Activated CD4-positive, alpha-beta T cell treated with anti-CD3 and anti-CD28 coated beads, Interleukin-2, amount 50 U/mL, for 24 hours (primary cell): ENCODE results near the gene NDUFAF8.
"Not testable (repeated sequence)": the region's sequence is repeated elsewhere in the genome, so short reads cannot be mapped to it uniquely, and the experiment has no call there.

ENCODE experiments used
- DNase-seq, 2 donors: peaks; one replicate each; pipeline ENCODE4 v3.0.0-alpha.2; 2020; ENCODE audit warnings: low read depth in 1 of 2, low spot score in 1 of 2

NDUFAF8 gene

DNA sequence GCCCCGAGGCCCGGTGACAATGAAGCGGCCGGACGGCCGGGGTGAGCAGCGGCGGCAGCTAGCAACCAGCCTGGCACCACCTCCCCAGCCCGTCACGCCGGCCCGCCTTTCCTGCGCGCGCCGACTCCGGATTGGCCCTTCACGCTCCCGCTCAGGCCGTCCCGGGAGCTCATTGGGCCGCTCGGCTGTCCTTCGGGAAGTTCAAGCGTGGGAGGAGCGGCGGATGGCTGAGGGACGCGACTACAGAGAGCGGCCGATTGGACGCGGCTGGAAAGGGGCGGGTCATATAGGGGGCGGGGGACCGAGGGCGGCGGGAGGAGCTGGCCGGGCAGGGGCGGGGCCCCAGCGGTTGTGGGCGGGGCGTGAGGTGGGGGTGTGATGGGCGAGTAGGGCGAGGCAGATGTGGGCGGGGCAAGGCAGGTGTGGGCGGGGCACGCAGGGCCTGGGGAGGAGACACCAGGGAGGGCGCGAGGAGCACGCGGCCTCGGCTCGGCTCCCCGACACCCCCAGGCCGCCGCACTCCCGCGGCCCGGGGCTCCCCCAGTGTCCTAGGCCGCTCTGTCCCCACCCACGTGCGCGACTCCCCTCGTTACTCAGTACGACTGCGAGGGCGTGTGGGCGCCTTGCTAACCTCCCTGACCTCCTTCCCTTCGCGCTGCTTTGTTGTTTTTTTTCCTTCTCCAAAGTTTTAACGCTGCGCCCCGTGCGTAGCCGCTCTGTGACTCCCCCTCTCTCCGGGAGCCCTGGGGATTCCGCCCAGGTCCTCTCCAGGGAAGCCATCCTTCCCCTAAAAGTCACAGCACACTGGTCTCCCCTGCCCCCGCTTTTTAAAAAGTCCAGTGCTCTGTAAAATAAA lies 16.0 kb upstream of the NDUFAF8 start, which contains the start of gene CEP131:
Gene CEP131, minus strand, starts transcription at position 60 of the 856 bp plus-strand sequence. CDS start 2,909 bp downstream, outside the sequence.
- peak; percentile 99 to 100 for DNase-seq

DNA sequence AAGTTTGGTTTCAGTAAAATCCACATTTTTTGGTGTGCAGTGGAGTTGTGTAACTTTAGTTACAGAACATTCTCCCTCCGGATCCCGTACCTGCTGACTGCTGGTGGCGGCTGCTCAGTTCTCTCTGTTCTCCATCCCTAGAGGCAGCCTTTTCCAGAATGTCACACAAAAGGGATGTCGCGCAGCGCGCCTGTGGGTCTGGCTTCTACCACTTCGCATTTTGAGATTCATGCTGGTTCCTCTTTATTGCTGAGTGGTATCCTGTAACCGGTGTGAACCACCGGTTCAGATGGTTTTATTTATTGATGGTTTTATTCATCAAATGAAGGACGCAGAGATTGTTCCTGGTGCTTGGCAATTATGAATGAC lies 15.4 kb upstream of the NDUFAF8 start:
- DNase-seq = no peak

DNA sequence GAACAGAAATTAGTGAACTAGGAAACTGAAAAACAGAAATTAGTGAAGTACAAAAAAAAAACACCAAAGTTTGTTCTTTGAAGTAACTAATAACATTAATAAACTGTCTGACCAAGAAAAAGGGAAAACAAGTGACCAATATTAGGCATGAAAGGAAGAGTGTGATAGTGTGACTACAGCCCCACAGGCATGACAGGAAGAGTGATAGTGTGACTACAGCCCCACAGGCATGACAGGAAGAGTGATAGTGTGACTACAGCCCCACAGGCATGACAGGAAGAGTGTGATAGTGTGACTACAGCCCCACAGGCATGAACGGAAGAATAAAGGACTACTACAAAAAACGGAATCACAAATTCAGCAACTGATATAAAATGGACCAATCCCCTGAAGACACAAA lies 11.5 kb upstream of the NDUFAF8 start:
- not testable (repeated sequence) for DNase-seq

DNA sequence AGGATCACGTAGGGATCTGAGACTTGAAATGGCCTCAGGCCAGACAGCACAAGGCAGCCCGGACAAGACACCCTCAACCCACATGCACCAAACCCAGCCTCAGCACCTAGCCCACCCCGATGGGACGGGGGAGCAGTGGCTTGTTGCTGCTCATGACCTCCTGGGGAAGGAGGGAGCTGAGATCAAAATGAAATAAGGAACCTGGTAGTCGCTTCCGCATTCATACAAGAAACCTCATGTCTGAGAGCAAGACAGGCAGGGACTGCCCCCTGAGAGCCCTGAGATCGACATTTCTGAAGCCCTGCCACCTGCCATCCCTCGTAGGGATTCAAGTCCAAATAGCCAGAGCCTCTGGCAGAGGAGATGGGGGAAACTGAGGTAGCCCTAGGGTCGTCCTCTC lies 10.7 kb upstream of the NDUFAF8 start:
- no peak for DNase-seq

DNA sequence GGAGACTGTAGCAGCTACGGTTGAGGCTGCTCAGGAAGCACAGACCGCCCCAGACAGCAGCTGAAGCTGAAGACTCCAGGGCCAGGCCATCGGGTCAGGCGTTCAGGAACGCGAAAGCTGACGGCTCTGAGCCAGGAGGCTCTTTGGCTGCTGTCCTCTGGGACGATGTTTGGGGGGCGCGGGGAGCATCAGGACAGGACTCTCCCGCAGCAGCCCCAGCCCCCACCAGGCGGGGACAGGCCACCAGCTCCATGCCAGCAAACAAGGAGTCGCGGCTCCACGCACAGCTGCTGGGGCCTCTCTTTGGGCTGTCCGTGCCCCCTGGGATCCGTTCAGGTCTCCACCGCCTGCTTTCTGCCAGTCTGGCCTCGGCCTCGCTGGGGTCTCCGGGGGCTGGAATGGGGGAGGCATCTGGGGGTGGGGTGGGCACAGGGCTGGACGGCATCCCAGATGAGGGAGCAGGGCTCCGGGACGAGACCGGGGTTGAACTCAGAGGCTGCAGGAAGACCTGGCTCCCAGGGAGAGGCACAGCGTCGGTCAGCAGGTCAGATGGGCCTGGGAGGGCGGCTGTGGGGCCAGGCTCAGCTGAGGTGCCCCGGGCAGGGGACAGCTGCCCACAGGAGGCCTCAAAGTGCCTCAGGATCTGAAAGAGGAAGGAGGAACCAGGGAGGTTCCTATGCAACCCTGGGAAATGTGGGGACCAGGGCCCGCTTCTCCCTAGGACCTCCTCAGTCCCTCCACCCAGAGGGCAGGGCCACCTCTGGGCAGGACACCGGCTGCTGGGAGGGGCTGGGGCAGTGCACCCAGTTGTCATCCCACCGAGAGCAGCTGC lies 10.1 kb upstream of the NDUFAF8 start:
- DNase-seq = no peak

DNA sequence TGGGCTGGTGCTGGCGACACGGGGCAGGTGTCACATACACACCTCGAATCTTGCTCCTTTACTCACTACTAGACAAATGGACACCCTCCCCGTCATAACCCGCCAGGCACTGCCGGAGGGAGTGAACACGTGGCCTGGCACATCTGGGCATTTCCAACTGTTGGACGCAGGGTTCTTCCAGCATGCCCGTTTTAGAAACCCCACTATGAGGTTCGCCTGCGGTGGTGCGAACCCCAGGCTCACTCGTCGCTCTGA lies 9.5 kb upstream of the NDUFAF8 start:
- DNase-seq = no peak

DNA sequence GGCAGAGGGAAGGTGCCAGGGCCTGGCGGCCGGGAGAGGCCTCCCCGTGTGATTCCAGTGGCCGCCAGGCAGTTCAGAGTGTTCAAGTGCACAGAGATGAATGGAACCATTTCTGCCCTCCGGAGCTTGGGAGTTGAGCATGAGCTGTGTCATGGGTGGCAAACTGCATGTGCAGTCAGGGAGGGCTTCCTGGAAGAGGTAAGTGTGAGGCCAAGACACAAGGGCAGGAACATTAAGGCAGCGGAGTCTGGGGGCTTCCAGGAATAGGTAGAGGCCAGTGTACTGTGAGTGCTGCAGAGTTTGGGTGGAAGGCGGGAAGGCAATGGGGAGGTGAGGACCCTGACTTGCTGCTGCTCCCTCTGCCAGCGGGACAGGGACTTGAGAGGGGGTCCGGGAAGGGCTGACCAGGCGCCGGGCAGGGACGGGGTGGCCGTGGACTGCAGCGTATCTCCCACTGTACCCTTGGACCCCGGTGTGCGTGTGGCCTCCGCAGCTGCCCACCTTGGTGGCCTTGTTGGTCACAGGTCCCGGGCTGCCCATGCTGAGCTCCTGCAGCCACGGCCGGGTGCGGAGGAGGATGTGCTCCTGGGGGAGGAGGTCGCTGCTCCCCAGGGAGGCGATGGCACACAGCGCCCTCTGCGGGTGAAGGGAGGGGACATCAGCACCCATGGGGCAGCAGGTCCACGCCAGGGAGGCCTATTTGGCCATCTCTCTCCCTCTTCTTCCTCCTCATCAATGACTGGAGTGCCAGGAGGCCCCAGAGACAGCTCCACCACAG lies 8.9 kb upstream of the NDUFAF8 start:
- no peak for DNase-seq

DNA sequence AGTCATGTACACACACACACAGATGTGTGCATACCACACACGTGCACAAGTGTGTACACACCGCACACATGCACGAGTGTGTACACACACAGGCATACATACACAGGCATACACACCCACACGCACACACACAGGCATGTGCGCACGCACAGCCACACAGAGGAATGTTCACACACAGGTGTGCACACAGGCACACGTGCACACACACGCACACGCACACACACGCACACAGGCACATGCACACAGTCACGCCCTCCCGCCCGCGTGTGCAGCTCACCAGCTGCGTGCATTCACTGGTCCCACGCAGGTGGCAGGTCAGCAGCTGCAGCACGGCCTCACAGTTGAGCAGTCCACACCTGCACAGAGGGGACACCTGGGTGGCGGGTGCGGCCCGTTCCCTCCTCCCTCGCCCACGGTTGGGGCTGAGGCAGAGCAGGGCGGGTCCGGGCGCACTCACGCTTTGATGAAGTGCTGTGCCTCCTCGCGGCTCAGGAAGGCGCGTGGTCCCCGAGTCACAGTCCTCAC lies 7.9 kb upstream of the NDUFAF8 start:
- no peak for DNase-seq

DNA sequence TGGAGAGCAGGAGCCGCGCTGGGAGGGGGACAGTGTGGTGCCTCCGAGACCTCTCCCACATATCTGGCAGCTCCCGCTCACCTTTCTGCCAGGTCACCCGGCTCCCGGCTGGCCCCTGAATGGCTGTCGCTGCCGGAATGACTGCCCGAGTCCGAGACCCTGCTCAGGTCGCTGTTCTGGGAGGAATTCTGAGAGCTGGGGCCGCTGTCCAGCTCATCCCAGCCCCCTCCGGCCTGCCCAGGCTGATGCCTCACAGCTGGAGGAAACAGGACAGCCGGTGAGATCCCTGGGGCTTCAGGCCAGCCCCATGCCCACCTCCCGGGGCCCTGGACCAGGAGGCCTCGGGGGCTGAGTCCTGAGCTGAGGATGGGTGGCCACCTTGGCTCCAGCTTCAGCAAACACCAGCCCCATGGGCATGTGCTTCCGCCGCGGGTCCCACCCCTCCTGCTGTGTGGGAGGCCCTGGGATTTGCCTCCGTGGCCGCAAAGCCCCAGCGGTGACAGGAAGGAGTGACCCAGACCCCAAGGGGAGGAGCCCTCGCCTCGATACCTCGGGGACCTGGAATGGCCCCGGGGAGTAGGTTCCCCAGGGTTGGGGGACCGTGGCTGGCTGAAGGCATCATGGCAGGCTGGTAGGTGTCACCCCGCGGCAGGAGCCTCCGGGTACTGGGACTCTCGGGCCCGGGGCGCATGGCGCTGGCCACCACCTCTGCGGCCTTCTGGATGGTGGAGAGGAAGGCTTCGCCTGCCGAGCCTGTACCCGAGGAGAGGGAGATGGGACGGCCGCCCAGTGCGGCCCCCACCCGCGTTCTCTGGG lies 7.1 kb upstream of the NDUFAF8 start:
- DNase-seq = no peak

DNA sequence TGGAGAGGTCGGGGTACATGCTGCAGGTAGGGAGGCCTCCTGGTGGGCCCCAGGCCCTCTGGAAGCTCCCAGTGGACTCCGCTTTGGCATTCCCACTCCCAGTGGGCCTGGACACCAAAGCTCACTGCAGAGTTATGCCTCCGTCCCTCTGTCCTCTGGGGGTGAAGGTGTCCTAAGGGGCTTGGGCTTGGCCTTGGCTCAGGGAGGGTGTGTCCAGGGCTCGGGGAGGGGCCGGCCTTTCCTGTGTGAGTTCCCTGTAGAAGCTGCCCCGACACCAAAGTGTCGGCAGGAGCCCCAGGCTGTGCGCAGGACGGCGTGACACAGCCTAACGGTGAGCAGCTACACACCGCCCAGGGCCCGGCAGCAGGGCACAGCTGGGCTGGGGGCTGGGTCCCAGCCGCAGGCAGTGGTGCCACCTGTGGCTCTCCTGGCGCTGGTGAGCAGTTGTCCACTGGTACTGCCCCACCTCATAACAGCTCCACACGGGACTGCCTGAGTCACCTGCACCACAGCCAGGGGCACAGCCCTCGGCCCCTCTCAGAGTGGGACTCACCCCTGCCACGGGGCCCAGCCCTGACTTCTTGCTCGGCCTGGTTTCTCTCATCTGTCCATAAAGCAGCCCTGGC lies 6.4 kb upstream of the NDUFAF8 start:
- no peak for DNase-seq

DNA sequence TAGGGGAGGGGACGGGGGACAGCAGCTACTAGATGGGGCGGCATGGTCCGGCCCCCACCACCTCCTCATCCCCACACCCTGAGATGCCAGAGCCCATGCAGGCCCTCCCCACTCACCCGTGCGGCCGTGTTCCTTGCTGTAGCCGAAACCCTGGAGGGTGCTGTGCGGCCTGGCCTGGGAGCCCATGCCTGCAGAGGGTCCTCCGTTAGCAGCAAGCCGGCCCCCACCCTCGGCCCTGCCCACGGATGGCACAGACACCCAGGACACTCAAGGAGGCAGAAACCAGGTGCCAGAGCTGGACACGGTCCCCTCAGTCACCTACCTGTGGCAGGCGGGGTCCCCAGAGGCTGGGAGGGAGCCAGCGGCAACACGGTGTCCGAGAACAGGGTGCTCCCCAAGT lies 5.8 kb upstream of the NDUFAF8 start:
- no peak for DNase-seq

DNA sequence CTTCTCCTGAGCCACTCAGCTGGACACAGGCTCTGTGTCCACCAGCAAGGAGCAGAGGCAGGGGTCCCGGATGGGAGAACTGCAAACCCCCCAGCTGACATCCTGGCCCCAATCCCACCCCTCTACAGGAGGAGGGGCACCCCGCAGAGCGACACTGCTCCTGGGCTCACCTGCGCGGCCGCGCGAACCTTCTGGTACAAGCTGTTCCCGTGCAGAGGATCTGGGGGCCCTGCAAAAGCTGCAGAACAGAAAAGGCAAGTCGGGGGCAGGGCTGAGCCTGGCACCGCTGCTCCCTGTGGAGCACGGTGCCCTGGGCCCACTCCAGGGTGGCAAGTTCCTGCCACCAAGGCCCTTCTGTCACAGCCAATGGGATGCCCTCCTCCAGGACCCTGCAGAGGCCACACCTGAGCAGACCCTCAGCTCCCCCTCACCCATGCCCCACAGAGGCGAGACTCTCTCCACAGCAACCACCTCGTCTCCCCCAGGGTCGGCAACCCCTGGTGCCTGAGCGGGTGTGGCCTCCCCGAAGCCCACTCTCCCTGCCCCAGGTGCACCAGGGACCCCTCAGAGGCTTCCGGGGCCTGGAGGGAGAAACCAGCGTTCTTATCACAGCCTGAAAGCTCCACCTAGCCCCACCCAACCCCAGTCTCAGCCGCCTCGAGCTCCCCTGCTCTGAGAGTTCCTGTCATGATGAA lies 5.2 kb upstream of the NDUFAF8 start:
- no peak for DNase-seq

DNA sequence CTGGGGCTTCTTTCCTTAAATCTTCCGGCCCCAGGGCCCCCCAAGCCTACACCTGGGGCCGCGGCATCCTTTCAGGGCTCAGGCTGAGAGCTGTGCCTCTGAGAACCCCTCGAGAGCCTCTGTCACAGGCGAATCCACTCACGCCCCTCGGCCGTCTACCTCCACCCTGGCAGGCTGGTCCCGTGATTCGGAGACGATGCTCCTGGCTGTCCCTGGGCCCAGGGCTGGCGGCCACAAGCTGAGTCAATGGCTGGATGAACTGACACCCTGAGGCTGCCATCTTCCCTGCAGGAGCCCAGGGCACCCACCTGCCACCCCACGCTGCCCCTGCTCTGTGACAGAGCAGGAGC lies 4.6 kb upstream of the NDUFAF8 start:
- no peak for DNase-seq

DNA sequence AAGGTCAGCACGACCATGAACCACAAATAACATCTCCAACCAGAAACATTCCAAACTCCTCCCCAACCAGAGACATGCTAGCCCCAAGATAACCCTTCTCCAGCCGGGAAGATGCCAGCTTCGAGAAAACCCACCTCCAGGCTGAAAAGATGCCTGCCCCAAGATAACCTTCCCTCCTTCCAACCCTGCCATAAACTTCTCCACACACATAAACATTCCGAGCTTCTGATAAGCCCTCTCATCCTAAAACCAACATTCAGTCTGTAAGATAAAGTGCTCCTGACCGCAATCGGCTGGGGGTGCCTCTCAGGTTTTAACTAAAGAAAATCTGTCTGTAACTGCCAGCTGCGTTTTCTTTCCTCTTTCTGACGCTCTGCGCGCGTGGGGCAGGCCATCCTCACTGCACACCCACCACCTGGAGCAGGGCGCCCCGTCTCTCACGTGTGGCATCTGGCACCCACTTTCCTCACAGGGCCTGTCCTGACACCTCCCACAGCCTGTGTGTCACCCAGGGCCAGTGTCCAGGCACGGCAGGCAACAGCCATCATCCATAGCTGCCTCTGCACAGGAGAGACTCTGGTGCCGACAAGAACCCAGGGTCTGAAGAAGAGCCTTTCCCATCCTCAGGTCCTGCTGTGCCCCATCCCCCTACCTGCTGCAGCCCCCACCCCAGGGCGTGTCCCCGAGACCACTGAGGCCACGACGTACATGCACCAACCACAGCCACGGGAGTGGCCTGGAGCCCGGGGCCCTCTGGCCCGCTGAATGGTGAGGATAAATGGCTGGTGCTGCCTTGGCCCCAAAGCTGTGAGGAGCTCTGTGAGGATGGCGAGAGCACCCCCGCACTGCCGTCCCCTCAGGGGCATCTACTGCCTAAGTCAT lies 3.9 kb upstream of the NDUFAF8 start:
- DNase-seq = no peak

DNA sequence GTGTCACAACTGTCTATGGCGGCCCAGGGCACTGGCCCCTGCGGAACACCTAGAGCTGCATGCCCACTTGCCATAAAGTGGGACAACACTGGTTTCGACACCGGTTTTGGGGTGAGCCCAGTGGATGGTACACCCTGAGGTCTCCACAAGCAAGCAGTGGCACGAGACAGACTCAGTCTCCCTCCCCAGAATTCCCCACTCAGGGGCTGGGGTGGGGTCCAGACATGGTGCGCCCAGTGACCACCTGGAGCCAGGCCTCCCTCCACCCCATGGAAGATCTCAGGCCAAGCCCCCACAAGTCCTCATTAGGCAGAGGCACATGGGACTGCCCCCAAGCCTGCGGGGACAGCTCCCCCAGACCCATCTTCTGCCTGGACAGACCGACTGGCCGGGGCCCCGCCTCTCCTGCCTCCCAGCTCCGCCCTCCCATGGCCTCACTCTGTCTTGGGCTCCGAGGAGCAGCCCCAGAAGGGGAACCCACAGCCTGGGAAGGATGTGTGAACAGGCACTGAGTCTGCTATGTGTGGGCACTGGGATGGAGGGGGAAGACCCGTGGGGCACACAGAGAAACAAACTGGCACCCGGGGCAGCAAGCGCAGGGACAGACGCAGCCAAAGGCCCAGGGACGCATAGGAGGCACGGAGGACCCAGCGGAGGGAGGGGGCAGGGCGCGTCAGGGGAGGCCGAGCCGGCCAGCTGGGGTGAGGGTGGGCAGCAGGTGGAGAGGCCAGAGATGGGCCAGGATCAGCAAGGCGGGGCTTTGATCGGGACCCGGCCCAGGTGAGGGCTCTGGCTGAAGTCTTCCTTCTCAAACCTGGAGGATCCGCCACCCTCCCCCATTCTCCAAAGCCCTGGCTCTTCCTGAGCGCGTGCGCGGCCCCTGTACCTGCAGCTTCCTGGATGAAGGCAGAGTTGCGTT lies 3.0 kb upstream of the NDUFAF8 start:
- no peak for DNase-seq

DNA sequence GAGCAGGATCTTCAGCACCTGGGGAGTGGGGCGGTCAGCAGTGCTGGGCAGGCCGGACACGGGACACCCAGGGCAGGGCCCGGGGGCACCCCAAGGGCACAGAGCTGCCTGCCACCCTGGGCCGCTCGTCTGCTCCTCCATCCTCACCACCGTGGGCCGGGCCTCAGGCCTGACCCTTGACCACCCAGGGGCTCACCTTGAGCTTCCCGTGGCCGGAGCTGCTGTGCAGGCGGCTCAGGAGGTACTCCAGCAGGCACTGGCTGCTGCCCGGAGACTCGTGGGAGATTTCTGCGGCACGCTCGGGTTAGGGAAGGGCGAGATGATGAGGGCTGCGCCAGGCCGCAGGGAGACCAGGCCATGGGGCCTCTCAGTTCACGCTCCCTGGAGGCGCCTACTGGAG lies 2.3 kb upstream of the NDUFAF8 start:
- DNase-seq = no peak

DNA sequence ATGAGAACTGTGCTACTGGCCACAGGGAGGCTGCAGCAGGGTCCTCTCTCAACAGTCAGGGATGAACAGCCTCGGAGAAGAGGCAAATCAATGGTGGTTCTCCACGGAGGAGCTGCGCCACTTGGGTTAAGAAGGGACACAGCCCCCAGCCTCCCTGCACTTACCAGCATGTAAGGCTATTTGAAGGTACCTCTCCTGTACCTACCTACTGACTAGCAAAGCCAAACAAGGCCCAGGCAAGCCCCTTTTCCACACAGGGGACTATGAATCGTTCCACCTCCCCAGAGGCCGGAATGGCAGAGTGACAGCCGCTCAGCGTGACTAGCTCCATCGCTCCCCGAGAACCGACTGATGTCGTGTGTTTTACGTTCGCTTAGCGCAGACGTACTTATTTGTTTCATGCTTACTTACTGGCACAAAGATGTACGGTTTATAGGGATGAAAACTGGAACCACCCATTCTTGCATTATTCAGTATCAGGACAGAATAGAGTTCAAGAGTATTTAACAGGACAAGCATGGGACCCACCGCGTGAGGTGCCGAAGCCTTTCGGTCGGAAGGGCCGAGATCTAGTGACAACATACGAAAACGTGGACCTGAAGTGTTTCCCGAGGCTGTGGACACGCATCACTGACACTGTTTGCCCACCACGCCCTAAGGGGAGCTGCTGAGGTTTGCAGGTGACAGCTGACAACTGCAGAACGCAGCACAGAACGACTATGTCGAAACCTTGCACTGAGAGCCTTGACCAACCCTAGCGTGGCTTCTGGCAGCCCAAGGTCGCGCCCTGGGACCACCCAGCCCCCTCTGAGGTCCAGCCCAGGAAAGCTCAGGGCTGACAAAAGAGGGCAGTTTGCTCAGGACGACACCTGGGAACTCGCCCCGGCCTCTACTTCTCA lies 1.3 kb upstream of the NDUFAF8 start:
- DNase-seq = no peak
